NCI-H526 (cell line): ENCODE data around the gene STAT5B.
"Not testable (repeated sequence)": the region's sequence is repeated elsewhere in the genome, so short reads cannot be mapped to it uniquely, and the experiment has no call there.

Experiments used
- DNase-seq, 2 experiments: peaks; one replicate each; lab custom pipeline; 2025; lab: John Stamatoyannopoulos, UW

STAT5B gene

DNA sequence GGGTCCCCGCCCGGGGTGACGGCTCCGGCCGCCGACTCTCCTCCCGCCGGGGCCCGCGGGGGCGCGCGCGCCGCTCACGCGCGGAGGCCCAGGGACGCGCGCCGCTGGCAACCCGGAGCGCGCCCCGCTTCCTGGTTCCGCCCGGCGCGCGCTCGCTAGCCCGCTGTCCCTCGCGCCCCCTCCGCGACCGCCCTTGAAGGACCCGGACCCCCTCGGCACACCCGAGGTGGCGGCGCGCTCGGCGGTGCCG lies at the start of gene STAT5B:
STAT5B (minus strand) TSS at position 33 of the 250 bp plus-strand sequence. CDS start 44,264 bp downstream, outside the sequence.
- DNase-seq = peak in 1 of 2 experiments; percentile 85

DNA sequence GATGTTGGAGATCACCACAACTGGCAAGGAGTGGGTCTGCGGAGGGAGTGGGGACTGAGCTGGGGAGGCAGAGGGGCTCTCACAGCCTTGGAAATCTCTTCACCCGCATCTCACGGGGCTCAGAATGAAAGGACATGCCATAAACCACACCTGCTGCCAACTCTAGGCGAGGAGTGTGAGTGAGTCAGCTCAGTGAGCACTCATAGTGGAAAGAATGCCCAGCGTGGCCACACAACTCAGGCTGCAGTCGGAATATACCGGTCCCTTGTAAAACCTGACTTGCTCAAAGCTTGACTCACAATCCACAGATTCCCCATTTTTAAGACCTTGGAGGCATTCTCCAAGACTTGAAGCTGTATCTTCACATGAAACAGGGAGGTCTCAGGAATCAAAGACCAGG lies 48.8 kb upstream of the STAT5B start:
- DNase-seq = no peak

DNA sequence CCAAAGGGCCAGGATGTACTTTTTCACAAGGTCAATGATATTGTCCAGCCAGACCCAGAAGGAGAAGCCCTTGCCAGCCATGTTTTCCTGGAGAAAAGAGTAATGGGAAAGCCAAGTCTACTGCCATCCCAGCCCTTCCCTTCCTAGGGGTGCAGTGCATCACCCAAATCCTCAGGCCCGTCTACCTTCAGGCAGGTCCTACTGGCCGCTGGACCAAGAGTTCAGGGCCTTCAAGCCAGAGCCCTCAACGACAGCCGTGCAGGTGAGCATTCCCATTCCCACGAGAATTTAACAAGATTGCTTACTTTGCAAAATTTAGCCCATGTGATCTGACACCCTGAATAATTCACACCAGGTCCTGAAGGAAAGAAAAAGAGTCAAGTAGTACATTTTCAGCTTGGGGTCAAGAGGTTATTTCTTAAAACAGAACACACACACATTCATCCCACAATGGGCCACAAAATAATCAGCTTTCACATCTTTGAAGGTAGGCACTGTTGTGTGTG lies 47.1 kb upstream of the STAT5B start:
- DNase-seq = no peak

DNA sequence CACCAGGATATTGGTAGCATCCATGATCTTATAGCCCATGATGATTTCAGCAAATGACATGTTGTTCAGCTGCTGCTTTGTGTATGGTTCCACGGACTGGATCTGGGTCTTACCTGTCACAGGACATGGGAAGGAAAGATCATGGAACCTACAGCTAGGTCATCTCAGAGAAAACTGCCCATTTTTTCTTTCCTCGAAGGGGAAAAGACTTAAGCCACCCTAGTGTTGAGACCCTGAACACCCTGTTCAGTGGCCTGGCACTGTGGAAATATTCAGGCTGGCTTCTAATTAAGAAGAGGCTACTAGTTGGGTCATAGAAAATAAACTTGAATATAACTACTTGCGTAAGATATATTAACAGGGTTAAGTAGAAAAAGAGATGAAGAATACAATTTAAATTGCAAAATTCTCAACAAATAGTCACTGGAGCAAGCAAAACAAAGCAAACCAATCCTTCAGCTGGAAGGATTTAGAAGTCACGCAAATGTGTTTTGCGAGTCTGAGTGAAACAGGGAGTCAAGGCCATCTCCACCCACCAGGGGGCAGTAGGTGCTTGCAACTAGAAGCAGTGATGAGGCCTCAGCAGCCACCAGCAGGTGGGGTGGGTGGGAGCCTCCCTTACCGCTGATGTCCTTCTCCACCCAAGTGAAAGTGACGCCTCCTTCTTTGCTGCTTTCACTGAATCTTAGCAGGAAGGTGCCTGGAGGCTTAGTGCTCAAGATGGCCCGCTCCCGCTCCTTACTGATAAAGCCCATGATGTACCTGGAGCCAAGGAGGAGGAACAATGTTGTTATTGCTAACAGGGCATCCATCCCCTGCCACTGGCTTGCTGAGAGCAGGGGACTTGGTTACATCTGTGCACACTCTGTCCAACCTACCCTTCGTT lies 46.4 kb upstream of the STAT5B start:
- DNase-seq = peak; percentile 71 to 93

DNA sequence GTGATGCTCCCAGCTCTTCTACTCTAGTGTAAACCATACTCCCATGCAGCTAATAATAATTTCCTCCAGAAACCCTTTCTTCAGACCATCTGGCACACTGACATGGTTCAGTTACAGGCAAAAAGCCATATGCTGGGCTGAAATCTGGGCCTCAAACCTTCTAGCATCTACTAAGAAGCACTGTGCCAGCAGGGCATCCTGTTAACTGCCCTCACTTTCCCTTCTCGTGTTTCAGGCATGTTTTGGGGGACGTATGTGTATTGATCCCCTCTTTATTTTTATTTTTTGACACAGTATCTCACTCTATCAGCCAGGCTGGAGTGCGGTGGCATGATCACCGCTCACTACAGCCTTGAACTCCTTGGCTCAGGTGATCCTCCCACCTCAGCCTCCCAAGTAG lies 45.4 kb upstream of the STAT5B start:
- DNase-seq = no peak

DNA sequence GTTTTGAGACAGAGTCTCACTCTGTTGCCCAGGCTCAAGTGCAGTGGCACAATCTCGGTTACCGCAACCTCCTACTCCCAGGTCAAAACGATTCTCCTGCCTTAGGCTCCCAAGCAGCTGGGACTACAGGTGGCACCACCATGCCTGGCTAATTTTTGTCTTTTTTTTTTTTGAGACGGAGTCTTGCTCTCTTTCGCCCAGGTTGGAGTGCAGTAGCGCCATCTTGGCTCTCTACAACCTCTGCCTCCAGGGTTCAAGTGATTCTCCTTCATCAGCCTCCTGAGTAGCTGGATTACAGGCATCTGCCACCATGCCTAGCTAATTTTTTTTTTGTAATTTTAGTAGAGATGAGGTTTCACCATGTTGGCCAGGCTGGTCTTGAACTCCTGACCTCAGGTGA lies 41.8 kb upstream of the STAT5B start:
- not testable (repeated sequence) for DNase-seq

DNA sequence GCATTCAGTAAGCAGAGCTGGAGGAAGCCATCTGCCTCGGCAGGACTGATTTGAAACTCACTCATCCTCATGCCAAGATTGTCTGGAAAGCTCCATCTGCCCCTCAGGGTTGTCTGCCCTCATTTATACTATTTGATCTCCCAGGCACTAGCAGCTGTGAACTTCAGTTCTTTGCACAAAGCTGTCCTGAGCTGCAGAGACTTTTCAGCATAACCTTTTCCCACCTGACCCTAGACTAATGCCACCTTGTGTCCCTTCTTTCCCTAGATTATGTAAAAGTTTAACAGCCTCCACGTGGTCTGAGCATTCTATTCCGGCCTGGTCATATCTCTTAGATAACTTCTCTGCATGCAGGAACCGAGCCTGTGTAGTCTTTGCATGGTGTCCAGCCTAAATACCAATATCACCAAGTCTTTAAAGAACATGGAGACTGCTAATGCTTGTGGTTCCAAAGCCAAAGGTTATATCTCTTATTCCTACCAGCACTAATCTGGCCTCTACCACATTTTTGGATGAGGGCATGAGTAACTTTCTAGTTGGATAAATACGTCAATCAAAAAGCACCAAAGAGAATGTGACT lies 41.2 kb upstream of the STAT5B start:
- DNase-seq = no peak

DNA sequence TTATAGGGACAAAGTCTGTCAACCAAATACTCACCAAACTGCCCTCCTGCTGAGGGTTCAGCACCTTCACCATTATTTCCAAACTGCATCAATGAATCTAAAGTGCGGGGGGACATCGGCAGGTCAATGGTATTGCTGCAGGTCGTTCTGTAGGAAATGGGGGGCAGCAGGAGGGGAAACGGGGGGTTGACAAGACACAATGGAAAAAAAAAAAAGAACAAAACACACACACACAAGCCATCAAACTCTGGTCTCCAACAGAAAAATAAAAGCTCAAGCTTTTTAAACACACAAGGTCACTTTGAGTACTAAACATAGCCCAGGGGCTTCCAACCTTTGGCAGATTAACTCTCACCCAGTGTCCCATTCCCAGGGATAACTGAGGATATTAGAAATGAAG lies 40.6 kb upstream of the STAT5B start:
- DNase-seq = no peak

DNA sequence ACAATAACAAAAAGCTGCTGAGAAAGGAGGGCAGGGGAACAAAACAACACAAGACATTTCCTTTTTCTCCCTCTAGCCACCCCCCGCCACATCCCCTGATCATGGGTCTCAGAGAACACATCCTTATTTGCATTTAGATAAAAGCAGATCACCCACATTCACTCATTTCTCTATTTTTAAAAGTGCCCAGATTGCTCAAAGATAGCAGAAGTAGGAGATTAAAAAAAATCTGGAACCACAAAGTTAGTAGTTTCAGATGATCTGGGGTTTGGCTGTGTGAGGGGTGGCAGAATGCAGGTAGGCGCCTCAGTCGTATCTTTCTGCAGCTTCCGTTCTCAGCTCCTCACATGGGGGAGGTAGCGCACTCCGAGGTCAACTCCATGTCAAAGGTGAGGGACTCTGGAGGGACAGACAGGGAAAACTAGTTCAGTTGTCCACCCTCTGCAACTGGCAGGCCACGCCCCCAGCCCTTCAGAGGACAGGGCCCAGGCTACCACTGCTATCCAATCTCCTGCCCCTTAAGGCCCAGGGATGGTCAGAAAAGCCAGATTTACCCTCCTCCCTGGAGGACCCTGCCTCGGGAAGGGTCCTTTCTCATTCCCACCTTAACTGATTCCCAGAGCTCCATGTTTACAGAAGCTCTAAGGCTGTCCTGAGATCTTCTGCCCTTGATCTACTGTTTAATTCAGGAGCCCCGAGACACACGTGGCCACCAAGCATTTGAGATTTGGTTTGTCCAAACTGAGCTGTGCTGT lies 39.4 kb upstream of the STAT5B start:
- no peak for DNase-seq

DNA sequence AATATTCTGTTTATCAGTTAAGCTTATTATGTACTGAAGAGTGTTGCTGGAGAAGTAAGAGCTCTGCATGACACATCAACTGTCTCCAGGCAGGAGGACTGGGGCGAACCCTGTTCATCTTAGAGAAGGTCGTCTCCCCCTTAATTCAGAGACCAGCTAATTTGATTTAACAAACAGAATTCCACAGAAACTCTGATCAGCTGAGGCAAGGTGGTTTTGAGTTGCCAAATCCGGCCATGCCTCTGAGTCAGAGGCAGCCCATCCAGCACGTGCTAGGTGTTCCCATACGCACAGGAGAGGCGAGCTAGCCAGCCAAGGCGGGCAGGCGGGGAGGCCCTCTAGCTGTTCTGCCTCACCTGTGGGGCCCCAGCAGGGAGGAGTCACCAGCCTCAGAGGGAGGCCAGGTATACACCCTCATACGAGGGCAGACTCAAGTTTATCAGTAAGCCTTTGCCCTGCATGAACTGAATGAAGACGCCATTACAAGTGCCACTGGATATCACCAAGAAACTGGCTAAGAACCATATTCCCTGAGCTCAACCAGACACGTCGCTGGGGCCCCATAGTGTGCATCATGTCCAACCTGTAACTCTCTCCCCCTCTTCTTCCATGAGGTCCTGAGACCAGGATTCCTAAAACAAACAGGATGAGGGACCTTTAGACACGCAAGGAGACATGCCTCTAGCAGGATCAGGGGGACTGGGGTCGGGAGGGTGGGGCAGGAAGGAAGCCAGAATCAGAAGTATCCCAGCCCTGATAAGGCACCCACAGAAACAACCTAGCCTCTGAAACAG lies 37.8 kb upstream of the STAT5B start:
- no peak for DNase-seq

DNA sequence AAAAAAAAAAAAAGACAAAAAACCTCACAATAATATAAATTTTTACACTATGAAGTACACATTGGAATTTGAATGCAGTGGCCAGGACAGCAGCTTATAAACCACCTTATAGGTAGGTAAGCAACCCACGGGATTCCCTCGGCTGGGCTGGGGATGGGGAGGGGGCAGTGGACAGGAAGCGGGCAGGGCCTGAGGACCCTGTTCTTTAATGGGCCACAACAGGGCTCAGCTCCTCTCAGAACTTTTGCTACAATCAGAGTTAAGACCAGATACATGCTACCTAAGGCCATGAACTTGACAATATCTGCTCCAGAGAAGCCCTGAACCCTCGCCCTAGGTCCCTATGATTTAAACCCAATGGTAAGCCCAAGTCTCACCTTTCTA lies 37.2 kb upstream of the STAT5B start:
- DNase-seq = no peak

DNA sequence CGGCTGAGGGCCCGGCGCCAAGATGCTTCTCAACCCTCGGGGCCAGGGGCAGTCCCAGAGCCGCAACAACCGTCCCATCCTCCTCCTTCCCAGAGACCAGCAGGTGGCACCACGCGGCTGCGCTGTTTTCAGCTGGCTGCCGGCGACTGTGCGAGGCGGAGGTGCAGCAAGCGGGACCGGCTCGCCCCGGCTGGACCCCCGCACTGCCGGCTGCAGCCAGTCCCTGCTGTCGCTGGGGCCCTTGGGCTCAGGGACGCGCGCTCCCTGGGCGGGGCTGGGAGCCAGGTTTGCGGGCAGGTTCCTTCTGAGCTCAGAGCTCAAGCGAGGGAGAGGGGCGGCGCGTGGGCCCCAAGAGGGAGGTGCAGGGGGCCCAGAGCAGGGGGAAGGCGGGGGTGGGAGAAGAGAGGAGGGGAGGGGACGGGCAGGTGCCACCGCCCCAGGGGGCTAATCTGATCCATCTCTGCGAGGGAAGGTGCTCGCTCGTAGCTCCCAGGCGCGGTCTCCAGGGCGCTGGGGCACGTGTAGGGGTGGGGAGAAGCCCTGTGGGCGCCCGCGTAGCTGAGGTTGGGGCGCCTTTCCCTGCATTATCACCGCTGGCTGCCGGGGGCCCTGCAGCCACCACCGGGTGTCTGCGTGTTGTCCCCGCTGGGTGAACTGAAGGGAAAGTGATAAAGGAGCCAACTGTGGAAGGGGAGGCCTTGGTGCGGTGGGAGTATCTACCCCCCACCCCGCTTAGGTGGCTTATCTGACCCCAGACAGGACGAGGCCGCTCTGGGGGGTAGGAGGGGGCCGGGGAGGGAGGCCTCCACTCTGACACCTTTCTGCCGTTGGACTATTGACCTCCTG lies 36.3 kb upstream of the STAT5B start:
- DNase-seq = peak; percentile 79 to 95

DNA sequence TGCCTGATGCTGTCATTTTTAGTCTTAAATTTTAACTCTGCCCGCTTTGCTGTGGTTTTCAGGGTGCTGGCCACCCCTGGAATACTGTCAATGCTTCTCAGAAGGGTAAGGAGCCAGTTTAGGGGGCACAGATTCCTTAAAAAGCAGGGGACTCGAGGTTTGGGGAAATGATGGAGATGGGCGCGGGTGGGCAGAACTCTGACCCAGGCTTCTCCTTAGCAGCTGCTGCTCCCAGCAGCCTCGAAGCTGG lies 35.8 kb upstream of the STAT5B start:
- no peak for DNase-seq

DNA sequence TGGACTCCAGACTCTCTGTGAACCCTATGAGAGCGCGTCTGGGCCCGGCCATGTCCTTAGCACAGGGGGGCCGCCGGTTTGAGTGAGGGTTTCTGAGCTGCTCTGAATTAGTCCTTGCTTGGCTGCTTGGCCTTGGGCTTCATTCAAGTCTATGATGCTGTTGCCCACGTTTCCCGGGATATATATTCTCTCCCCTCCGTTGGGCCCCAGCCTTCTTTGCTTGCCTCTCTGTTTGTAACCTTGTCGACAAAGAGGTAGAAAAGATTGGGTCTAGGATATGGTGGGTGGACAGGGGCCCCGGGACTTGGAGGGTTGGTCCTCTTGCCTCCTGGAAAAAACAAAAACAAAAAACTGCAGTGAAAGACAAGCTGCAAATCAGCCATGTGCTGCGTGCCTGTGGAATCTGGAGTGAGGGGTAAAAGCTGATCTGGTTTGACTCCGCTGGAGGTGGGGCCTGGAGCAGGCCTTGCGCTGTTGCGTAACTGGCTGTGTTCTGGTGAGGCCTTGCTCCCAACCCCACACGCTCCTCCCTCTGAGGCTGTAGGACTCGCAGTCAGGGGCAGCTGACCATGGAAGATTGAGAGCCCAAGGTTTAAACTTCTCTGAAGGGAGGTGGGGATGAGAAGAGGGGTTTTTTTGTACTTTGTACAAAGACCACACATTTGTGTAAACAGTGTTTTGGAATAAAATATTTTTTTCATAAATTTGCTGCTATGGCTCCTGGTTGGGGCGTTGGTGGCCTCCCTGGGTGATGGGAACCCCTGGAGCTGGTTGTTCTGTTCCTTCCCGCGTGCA lies 35.2 kb upstream of the STAT5B start:
- peak; percentile 8 to 56 for DNase-seq

DNA sequence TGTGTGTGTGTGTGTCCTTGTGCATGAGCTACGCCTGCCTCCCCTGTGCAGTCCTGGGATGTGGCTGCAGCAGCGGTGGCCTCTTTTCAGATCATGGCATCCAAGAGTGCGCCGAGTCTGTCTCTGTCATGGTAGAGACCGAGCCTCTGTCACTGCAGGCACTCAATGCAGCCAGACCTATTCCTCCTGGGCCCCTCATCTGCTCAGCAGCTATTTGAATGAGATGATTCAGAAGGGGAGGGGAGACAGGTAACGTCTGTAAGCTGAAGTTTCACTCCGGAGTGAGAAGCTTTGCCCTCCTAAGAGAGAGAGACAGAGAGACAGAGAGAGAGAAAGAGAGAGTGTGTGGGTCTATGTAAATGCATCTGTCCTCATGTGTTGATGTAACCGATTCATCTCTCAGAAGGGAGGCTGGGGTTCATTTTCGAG lies 34.6 kb upstream of the STAT5B start:
- DNase-seq = no peak

DNA sequence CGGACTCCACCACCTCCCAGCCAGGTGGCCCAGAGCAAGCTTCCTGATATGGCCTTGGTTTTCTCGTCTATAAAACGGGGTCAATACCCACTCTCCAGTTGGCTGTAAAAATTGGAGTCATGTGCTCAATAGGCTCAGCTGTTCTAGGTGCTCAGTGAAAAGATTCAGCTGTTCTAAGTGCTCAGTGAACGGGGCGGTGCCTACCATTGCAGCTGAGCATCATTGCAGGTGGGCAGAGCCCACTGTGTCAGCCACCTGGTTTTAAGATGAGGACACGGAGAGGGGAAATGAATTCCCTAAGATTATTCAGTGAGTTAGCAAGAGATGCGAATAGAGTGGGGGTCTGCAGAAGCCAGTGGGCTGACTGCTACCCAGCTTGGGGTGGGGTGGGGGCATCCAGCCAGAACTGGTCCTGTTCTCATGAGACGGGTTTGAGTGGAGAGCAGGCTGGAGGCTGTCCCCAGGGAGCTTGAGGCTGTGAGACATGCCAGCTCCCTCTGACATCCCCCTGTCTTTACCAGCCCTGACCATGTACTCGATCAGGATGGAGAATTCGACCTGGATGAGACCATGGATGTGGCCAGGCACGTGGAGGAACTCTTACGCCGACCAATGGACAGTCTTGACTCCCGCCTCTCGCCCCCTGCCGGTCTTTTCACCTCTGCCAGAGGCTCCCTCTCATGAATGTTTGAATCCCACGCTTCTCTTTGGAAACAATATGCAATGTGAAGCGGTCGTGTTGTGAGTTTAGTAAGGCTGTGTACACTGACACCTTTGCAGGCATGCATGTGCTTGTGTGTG lies 34.0 kb upstream of the STAT5B start:
- no peak for DNase-seq

DNA sequence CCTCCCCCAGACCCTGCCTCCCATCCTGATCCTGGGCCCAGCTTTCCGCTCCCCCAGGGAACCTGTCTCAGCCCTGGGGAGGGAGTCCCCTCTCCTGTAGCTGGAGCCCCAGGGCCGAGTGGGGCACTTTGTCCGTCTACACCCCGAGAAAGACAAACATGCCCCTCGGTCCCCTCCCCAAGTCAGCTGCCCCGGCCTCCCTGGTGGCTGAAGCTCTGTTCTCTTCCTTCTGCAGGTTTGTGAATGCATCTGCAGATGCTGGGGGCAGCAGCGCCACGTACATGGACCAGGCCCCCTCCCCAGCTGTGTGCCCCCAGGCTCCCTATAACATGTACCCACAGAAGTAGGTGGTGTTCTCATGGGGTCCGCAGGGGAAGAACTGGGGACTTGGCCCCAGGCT lies 33.0 kb upstream of the STAT5B start:
- DNase-seq = no peak

DNA sequence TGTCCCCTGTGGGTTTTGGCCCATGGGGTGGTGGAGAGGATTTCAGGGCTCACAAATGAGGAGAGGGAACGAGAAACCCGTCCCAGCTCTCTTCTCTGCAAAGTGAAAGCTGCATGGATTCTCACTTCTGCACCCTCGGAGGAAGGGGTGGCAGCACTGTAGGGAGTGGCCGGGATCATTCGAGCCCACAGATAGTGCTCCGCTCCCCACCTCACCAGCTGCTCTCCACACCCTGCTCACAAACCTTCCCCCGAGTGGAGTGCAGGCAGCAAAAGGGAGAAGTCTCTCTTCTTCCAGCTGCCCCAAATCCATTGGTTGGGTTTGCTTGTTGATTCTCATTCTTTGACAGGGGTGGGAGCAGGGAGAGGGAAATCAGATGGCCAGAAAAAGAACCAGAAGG lies 32.3 kb upstream of the STAT5B start:
- no peak for DNase-seq

DNA sequence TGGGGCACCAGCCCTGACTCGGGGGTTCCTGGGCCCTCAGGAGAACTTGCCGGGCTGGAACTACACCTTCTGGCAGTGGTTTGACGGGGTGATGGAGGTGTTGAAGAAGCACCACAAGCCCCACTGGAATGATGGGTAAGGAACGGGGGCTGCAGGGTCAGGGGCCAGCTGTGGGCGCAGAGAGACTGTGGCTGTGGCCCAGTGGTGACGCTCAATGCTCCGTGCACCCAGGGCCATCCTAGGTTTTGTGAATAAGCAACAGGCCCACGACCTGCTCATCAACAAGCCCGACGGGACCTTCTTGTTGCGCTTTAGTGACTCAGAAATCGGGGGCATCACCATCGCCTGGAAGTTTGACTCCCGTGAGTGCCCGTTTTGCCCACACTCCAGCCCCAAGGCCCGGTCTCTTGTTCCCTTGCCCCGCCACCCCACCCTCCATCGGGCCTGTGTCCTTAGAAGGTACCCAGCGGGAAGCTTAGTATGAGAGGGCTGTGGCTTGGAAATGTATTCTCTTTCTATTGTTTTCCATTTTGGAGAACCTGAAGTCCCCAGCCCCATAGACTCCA lies 31.3 kb upstream of the STAT5B start:
- no peak for DNase-seq

DNA sequence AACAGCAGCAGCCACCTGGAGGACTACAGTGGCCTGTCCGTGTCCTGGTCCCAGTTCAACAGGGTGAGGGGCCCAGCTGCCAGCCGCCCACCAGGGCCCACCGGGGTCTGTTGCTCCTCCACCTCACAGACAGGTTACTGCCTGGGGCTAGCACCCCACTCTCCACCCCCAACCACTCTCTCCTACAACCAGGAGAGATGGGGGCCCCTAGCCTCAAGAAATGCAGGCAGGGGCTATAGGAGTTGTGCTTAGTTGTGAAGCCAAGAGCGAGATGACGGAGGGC lies 30.1 kb upstream of the STAT5B start:
- no peak for DNase-seq
